HL-60 (cell line): ENCODE measurements around the gene WSB2.

Experiments used
- DNase-seq, 2 experiments: peaks; one replicate each; pipeline ENCODE4 v3.0.0-alpha.2; 2010 to 2020; ENCODE audit warnings: low read depth in 1 of 2, low spot score in 1 of 2
- H3K27ac ChIP-seq: fragments of 250-450 bp; sonication (Bioruptor Pico); replicated peaks from 2 replicates; pipeline ENCODE4 v1.5.1; 2020; ENCODE audit warnings: mild to moderate bottlenecking, moderate library complexity
- H3K27me3 ChIP-seq: fragments of 250-450 bp; sonication (Bioruptor Pico); 2 replicates; pipeline ENCODE4 v1.5.1; 2021; ENCODE audit warnings: mild to moderate bottlenecking, moderate library complexity; ENCODE audit not compliant: insufficient read depth, poor library complexity, severe bottlenecking
- H3K4me3 ChIP-seq: replicated peaks from 2 replicates; pipeline ENCODE4 v1.5.1; 2011; ENCODE audit warnings: mild to moderate bottlenecking, control low read depth, low read length; ENCODE audit not compliant: insufficient read depth
- CTCF ChIP-seq: IDR thresholded peaks from one replicate; pipeline ENCODE4 v1.5.1; 2011; ENCODE audit warnings: low read length, control low read depth, inconsistent platforms; ENCODE audit not compliant: insufficient read depth
- GABPA ChIP-seq: IDR thresholded peaks from 2 replicates; pipeline ENCODE4 v1.6.1; 2012; ENCODE audit warnings: low read depth
- POLR2AphosphoS5 ChIP-seq: IDR thresholded peaks from 2 replicates; pipeline ENCODE4 v1.6.1; 2012; ENCODE audit warnings: low read depth
- SPI1 ChIP-seq: IDR thresholded peaks from 2 replicates; pipeline ENCODE4 v1.6.1; 2012; ENCODE audit warnings: low read depth, mild to moderate bottlenecking, borderline replicate concordance
- TF ChIP-seq, protein P1 (sequence below): IDR thresholded peaks from 2 replicates; pipeline ENCODE4 v1.6.1; 2012; ENCODE audit warnings: low read depth; ENCODE audit not compliant: insufficient replicate concordance

WSB2 gene

DNA sequence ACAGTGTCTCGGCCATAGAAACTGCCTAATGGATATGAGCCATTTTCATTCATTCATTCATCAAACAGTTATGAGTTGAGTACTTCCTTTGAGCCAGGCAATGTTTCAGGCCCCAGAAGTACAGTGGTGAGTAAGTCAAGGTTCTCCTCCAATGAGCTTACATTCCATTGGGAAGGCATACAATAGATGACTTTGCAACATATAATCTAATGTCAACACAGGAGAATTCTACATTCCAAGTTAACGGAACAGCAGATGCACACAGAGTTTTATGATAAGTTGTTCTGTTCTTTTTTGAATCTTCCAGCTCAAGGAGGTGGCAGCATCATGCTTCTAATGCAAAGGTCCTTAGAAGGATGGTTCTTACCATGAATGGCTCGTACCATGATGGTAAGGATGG lies 47.7 kb downstream of the WSB2 start:
- Histone ChIP-seq H3K4me3 (no peak overlapping the region), H3K27ac (no peak overlapping the region), H3K27me3 (no peaks in the 10 kb centered on the region)
- DNase-seq: no peak
- TF ChIP-seq CTCF (no peak), GABPA (no peak), SPI1 (no peak), POLR2AphosphoS5 (no peak)
- TF ChIP-seq, protein P1, sequence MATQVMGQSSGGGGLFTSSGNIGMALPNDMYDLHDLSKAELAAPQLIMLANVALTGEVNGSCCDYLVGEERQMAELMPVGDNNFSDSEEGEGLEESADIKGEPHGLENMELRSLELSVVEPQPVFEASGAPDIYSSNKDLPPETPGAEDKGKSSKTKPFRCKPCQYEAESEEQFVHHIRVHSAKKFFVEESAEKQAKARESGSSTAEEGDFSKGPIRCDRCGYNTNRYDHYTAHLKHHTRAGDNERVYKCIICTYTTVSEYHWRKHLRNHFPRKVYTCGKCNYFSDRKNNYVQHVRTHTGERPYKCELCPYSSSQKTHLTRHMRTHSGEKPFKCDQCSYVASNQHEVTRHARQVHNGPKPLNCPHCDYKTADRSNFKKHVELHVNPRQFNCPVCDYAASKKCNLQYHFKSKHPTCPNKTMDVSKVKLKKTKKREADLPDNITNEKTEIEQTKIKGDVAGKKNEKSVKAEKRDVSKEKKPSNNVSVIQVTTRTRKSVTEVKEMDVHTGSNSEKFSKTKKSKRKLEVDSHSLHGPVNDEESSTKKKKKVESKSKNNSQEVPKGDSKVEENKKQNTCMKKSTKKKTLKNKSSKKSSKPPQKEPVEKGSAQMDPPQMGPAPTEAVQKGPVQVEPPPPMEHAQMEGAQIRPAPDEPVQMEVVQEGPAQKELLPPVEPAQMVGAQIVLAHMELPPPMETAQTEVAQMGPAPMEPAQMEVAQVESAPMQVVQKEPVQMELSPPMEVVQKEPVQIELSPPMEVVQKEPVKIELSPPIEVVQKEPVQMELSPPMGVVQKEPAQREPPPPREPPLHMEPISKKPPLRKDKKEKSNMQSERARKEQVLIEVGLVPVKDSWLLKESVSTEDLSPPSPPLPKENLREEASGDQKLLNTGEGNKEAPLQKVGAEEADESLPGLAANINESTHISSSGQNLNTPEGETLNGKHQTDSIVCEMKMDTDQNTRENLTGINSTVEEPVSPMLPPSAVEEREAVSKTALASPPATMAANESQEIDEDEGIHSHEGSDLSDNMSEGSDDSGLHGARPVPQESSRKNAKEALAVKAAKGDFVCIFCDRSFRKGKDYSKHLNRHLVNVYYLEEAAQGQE: no peak

DNA sequence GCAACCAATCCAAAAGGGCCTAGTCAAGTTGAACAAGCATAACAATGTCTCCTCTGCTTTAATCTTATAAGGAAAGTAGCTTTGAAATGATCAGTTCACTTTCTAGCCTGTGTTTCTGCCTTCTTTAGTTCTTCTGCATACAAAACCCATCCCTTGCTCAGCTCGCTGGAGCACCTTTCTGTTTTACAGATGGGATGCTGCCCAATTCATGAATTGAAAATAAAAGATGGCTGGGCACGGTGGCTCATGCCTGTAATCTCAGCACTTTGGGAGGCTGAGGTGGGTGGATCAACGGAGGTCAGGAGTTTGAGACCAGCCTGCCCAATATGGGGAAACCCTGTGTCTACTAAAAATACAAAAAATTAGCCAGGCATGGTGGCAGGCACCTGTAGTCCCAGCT lies 49.0 kb downstream of the WSB2 start:
- Histone ChIP-seq H3K4me3 (no peak overlapping the region), H3K27me3 (no peaks in the 10 kb centered on the region), H3K27ac (no peak overlapping the region)
- no peak for DNase-seq
- TF ChIP-seq, protein P1: no peak
- no peak for TF ChIP-seq GABPA
- no peak for TF ChIP-seq CTCF
- no peak for TF ChIP-seq SPI1
- TF ChIP-seq POLR2AphosphoS5: no peak

GRCh38 chr12:118011377-118011776 lies 49.6 kb downstream of the WSB2 start:
- no peak overlapping the region for H3K27ac ChIP-seq
- TF ChIP-seq, protein P1: no peak
- no peak for TF ChIP-seq SPI1
- no peak for TF ChIP-seq GABPA
- TF ChIP-seq POLR2AphosphoS5: no peak
- TF ChIP-seq CTCF: no peak

More at GRCh38 chr12:118011377-118011776, 49.6 kb downstream of the WSB2 start:
- no peak for DNase-seq
- no peak overlapping the region for H3K4me3 ChIP-seq
- no peaks in the 10 kb centered on the region for H3K27me3 ChIP-seq
